NT2/D1 (cell line): ENCODE data around the gene FBXO2.

Experiments
- DNase-seq: peaks from one replicate; pipeline ENCODE4 v3.0.0-alpha.2; 2011; ENCODE audit warnings: low read depth, low spot score
- H3K27me3 ChIP-seq: 2 replicates; pipeline ENCODE4 v1.6.0; 2011; ENCODE audit warnings: mild to moderate bottlenecking; ENCODE audit not compliant: insufficient read length, insufficient read depth
- H3K36me3 ChIP-seq: 2 replicates; pipeline ENCODE4 v1.6.1; 2011; ENCODE audit warnings: mild to moderate bottlenecking, low read length, mixed read lengths; ENCODE audit not compliant: insufficient read depth, insufficient read length
- H3K4me1 ChIP-seq: 2 replicates; pipeline ENCODE4 v1.5.1; 2011; ENCODE audit not compliant: insufficient read depth, insufficient read length
- H3K4me3 ChIP-seq: 2 replicates; pipeline ENCODE4 v1.5.1; 2011; ENCODE audit warnings: low read depth; ENCODE audit not compliant: insufficient read length
- H3K9ac ChIP-seq: 2 replicates; pipeline ENCODE4 v1.6.0; 2011; ENCODE audit warnings: low read depth; ENCODE audit not compliant: insufficient read length
- H3K9me3 ChIP-seq: 2 replicates; pipeline ENCODE4 v1.5.1; 2011; ENCODE audit warnings: mild to moderate bottlenecking, low read length; ENCODE audit not compliant: insufficient read depth
- SUZ12 ChIP-seq: IDR thresholded peaks from 2 replicates; pipeline ENCODE4 v1.6.1; 2011; ENCODE audit not compliant: insufficient read length, insufficient read depth; ENCODE audit errors: extremely low read depth
- YY1 ChIP-seq: IDR thresholded peaks from 2 replicates; pipeline ENCODE4 v1.6.1; 2011; ENCODE audit not compliant: insufficient read length, insufficient read depth
- ZNF274 ChIP-seq: IDR thresholded peaks from 2 replicates; pipeline ENCODE4 v1.6.1; 2011; ENCODE audit warnings: mild to moderate bottlenecking, low read depth, low read length

FBXO2 gene

DNA sequence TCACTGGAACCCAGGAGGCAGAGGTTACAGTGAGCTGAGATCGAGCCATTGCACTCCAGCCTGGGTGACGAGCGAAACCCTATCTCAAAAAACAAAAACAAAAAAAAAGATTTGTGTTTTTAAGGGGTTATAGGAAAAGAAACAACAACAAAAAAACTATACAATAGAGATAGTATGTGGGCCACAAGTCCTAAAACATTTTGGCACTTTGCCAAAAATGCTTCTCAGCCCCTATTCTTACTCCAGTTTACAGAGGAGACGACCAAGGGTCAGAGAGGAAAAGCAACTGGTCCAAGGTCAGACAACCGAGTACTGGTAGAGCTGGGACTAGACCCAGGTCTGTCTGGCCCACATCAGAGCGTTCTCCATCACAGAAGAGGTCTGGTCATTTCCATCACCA is 3.4 kb upstream of the FBXO2 start:
- no peaks in the 10 kb centered on the region for H3K9me3 ChIP-seq
- H3K4me3 ChIP-seq = no peak overlapping the region
- H3K27me3 ChIP-seq = peaks cover 1% of the 10 kb centered on the region
- peaks cover 4% of the 10 kb centered on the region for H3K4me1 ChIP-seq
- no peak for DNase-seq
- H3K36me3 ChIP-seq = peaks cover 43% of the 10 kb centered on the region
- TF ChIP-seq SUZ12 (no peak), YY1 (no peak), ZNF274 (no peak)
- no peak overlapping the region for H3K9ac ChIP-seq

DNA sequence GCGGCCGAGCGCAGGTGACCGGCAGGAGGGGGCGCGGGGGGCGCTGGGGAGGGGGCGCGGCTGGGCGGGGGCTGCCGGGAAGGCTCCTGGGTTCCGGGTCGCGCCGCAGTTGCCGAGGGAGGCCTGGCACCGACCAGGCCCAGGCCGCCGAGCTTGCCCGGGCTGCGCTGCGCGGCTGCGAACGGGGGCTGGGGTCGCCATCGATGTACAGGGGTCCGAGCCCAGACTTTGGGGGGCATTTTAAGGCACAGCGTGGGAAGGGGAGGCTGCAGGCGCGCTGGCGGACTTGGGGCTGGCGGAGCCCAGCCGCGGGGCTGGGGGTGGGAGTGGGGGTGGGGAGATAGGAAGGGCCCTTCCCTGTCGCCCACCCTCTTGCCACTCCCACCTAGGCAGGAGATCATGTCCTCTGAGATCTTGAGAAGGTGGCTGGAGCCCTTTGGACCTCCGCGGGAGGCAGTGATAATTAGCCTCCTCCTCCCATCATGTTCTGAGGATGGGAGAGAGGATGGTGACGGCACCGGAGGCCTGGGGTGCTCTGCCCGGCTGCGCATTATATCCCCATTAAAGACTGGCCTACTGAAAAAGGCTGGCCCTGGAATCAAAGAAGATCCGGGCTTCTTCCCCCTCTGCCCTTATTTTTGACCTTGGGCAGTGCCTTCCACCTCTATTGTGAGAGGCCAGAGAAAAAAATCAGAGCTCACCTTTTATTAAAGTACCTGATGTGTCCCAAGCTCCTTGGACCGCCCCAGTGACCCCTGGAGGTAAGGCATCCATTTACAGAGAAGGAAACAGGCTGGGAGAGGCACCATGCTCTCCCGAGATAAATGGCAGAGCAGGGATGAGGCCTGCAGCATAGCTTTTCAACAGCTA is 945 bp upstream of the FBXO2 start:
- peaks cover 14% of the 10 kb centered on the region for H3K27me3 ChIP-seq
- DNase-seq = no peak
- H3K9ac ChIP-seq = peak overlapping the region; percentile 70
- peaks cover 14% of the 10 kb centered on the region for H3K4me1 ChIP-seq
- TF ChIP-seq YY1 = no peak
- TF ChIP-seq SUZ12 = no peak
- TF ChIP-seq ZNF274 = no peak
- peak overlapping the region; percentile 50 for H3K4me3 ChIP-seq
- H3K36me3 ChIP-seq = peaks cover 26% of the 10 kb centered on the region
- H3K9me3 ChIP-seq = no peaks in the 10 kb centered on the region

- no peak for TF ChIP-seq ZNF274
- no peak for TF ChIP-seq YY1
- no peak for TF ChIP-seq SUZ12
- peaks cover 14% of the 10 kb centered on the region for H3K27me3 ChIP-seq
- peaks cover 22% of the 10 kb centered on the region for H3K4me1 ChIP-seq
- H3K36me3 ChIP-seq = peaks cover 20% of the 10 kb centered on the region
- no peak for DNase-seq
- peak overlapping the region; percentile 74 for H3K4me3 ChIP-seq
- peak overlapping the region; percentile 76 for H3K9ac ChIP-seq
- H3K9me3 ChIP-seq = no peaks in the 10 kb centered on the region
Observed at GRCh38 chr1:11653861-11654136, 430 bp downstream of the FBXO2 start.

DNA sequence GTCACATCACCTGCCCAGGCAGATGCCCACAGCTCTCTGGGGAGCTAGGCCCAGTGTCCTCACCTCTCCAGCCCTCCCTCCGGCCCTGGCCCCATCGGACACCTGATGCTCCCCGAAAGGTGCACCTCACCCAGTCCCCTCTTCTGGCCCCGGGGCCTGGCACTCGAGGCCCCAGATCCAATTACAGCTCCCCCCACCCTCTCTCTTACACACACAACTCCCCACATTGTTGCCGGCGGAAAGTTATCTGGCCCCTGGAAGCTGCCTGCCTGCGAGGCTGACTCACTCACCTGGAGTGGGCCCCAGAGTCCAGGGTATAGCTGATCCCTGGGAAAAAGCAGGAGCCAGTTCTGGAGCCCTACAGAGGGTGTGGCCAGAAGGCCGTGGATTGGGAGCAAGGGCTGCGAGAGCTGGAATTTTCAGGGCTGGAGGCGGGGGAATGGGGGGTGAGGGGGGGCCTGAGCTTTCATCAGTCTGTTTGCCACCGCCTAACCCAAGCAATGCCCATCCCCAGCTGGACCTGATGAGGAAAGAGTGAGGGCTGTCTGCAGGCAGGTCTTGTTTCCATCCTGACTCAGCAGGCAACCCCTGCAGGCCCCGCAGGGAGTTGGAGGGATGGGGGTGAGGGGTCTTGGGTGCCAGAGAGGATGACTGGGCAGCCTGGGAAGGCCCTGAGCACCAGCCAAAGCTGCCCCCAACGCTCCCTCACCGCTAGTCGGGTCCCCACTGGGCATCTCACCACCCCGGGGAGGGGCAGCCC is 948 bp downstream of the FBXO2 start:
- H3K36me3 ChIP-seq = peaks cover 16% of the 10 kb centered on the region
- peaks cover 25% of the 10 kb centered on the region for H3K4me1 ChIP-seq
- H3K27me3 ChIP-seq = peaks cover 14% of the 10 kb centered on the region
- TF ChIP-seq ZNF274 (no peak), YY1 (no peak), SUZ12 (no peak)
- H3K9ac ChIP-seq = peak overlapping the region; percentile 76
- H3K9me3 ChIP-seq = no peaks in the 10 kb centered on the region
- DNase-seq = no peak
- peak overlapping the region; percentile 74 for H3K4me3 ChIP-seq

- Histone ChIP-seq H3K4me3 (peak overlapping the region; percentile 8), H3K36me3 (peaks cover 10% of the 10 kb centered on the region), H3K9me3 (no peaks in the 10 kb centered on the region), H3K4me1 (peaks cover 25% of the 10 kb centered on the region), H3K27me3 (peaks cover 14% of the 10 kb centered on the region), H3K9ac (peak overlapping the region; percentile 44)
- no peak for DNase-seq
- TF ChIP-seq SUZ12 = no peak
- no peak for TF ChIP-seq YY1
- no peak for TF ChIP-seq ZNF274
Observed at GRCh38 chr1:11652203-11652780, 1.9 kb downstream of the FBXO2 start.

DNA sequence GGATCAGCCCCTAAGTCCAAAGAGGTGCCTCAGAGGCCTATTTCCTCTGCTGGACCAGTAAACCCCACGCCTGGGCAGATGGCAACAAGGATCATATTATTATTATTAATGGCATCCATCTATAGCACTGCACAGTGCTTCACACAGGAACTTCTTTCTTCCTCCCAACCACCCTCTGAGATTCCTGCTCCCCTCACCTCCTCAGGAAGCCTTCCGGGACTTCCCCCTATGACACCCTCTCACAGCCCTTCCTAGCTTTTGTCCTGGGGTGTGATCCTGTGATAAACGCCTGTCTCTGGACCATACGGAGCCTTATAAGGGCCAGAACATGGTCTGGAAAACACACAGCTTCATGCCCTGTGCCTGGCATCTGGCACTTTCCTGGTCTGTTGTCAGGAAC is 3.2 kb downstream of the FBXO2 start:
- no peak overlapping the region for H3K4me3 ChIP-seq

More for the DNA sequence above, 3.2 kb downstream of the FBXO2 start:
- no peaks in the 10 kb centered on the region for H3K9me3 ChIP-seq
- H3K4me1 ChIP-seq = peaks cover 25% of the 10 kb centered on the region
- no peak for DNase-seq
- H3K9ac ChIP-seq = peak overlapping the region; percentile 65
- peaks cover 3% of the 10 kb centered on the region for H3K36me3 ChIP-seq
- TF ChIP-seq YY1 (no peak), SUZ12 (no peak), ZNF274 (no peak)
- H3K27me3 ChIP-seq = peaks cover 14% of the 10 kb centered on the region
